H1 (cell line): ENCODE results near the gene ARHGAP24. TPM values are rescaled to one million over a fixed set of nuclear protein-coding genes. Genes with fewer than 3 reads are reported as not detected.

Experiments
- CTCF ChIA-PET: fragments of 300-600 bp; sonication (Branson Sonifier 250); formaldehyde crosslinking; loops from one replicate; lab custom pipeline; 2021; ENCODE audit not compliant: partially characterized antibody; lab: Charles Lee
- POLR2A ChIA-PET: fragments of 300-600 bp; sonication (Branson Sonifier 250); formaldehyde crosslinking; loops from one replicate; lab custom pipeline; 2021; ENCODE audit warnings: inconsistent platforms; ENCODE audit not compliant: partially characterized antibody; lab: Charles Lee
- DNase-seq, 2 experiments: peaks; one replicate each; pipeline versions ENCODE4 v3.0.0 to v3.0.0-alpha.2; 2010 to 2022; ENCODE audit warnings: low spot score in 2 of 2, low read depth in 1 of 2, mixed read lengths in 1 of 2
- FAIRE-seq: peaks from 2 replicates; lab custom pipeline; 2011; peaks lifted over from hg19 to GRCh38; lab: Jason Lieb, UNC
- H2AFZ ChIP-seq: 2 replicates; pipeline ENCODE4 v1.8.1; 2012; ENCODE audit warnings: low read length, inconsistent platforms
- H2AK5ac ChIP-seq: 2 replicates; pipeline ENCODE4 v1.6.1; 2013; ENCODE audit warnings: low read depth, low read length
- H2BK120ac ChIP-seq: replicated peaks from 2 replicates; pipeline ENCODE3; 2013; ENCODE audit warnings: low read depth, low read length, inconsistent platforms
- H2BK12ac ChIP-seq: 2 replicates; pipeline ENCODE4 v1.6.1; 2013; ENCODE audit warnings: low read depth, low read length
- H2BK15ac ChIP-seq: 2 replicates; pipeline ENCODE4 v1.6.1; 2013; ENCODE audit warnings: low read length
- H2BK20ac ChIP-seq: 2 replicates; pipeline ENCODE4 v1.6.1; 2013; ENCODE audit warnings: low read length
- H2BK5ac ChIP-seq: 2 replicates; pipeline ENCODE4 v1.6.1; 2013; ENCODE audit warnings: low read depth, low read length
- H3K14ac ChIP-seq: 2 replicates; pipeline ENCODE4 v1.6.1; 2013; ENCODE audit warnings: inconsistent platforms; ENCODE audit not compliant: insufficient read length
- H3K18ac ChIP-seq: 2 replicates; pipeline ENCODE4 v1.6.1; 2013; ENCODE audit warnings: low read length; ENCODE audit errors: extremely low read depth
- H3K23ac ChIP-seq: 2 replicates; pipeline ENCODE4 v1.6.1; 2013; ENCODE audit warnings: inconsistent platforms; ENCODE audit not compliant: insufficient read length
- H3K23me2 ChIP-seq: 2 replicates; pipeline ENCODE4 v1.6.1; 2013; ENCODE audit warnings: low read depth, low read length
- H3K27ac ChIP-seq: 2 replicates; pipeline ENCODE4 v1.6.1; 2011; ENCODE audit warnings: low read depth, low read length, inconsistent platforms
- H3K27me3 ChIP-seq, 4 experiments: replicated peaks in 1 of 4; 1 replicate in 1 of 4; 2 replicates in 3 of 4; pipeline versions ENCODE4 v1.6.1 to v1.8.1; 2011 to 2013; ENCODE audit warnings: low read length in 3 of 4, mild to moderate bottlenecking in 3 of 4, inconsistent platforms in 2 of 4, mixed read lengths in 2 of 4, moderate library complexity in 1 of 4; ENCODE audit not compliant: control insufficient read depth in 3 of 4, insufficient read depth in 3 of 4; ENCODE audit errors: extremely low read depth in 1 of 4
- H3K36me3 ChIP-seq, 4 experiments: 2 replicates each; pipeline versions ENCODE4 v1.6.1 to v1.8.1; 2011 to 2013; ENCODE audit warnings: mild to moderate bottlenecking in 4 of 4, low read length in 3 of 4, moderate library complexity in 2 of 4, control low read depth in 1 of 4, inconsistent platforms in 1 of 4; ENCODE audit not compliant: insufficient read depth in 4 of 4, control insufficient read depth in 2 of 4
- H3K4ac ChIP-seq: replicated peaks from 2 replicates; pipeline ENCODE3; 2013; ENCODE audit warnings: low read length, low read depth, mixed read lengths, inconsistent platforms; ENCODE audit not compliant: insufficient read length
- H3K4me1 ChIP-seq, 4 experiments: replicated peaks in 1 of 4; 1 replicate in 1 of 4; 2 replicates in 3 of 4; pipeline versions ENCODE4 v1.6.1 to v1.8.1; 2011 to 2013; ENCODE audit warnings: low read length in 3 of 4, inconsistent platforms in 2 of 4, mixed read lengths in 1 of 4; ENCODE audit not compliant: insufficient read depth in 4 of 4, control insufficient read depth in 3 of 4
- H3K4me2 ChIP-seq, 2 experiments: 2 replicates each; pipeline versions ENCODE4 v1.6.1 to v1.8.1; 2011 to 2013; ENCODE audit warnings: low read depth in 2 of 2, low read length in 2 of 2, control low read depth in 1 of 2, inconsistent platforms in 1 of 2, mild to moderate bottlenecking in 1 of 2; ENCODE audit not compliant: insufficient read depth in 1 of 2
- H3K4me3 ChIP-seq, 4 experiments: fragments of 200-600, 300-600 bp in 1 of 4; sonication (generic), shearing (Covaris generic), sonication (Bioruptor Twin) in 1 of 4; 2 replicates each; pipeline versions ENCODE4 v1.5.1 to v1.8.1; 2011 to 2016; ENCODE audit warnings: low read length in 4 of 4, low read depth in 3 of 4, control low read depth in 2 of 4, inconsistent platforms in 2 of 4, mild to moderate bottlenecking in 2 of 4, mixed read lengths in 1 of 4, moderate library complexity in 1 of 4; ENCODE audit not compliant: insufficient read depth in 2 of 4; ENCODE audit errors: extremely low read depth in 1 of 4
- H3K56ac ChIP-seq: replicated peaks from 2 replicates; pipeline ENCODE3; 2013; ENCODE audit warnings: low read depth, mild to moderate bottlenecking, mixed read lengths, low read length, inconsistent platforms; ENCODE audit not compliant: insufficient read length
- H3K79me1 ChIP-seq: 2 replicates; pipeline ENCODE4 v1.6.1; 2013; ENCODE audit warnings: low read depth, low read length, control low read depth
- H3K79me2 ChIP-seq, 2 experiments: 2 replicates each; pipeline versions ENCODE4 v1.6.1 to v1.8.1; 2012 to 2013; ENCODE audit warnings: low read length in 2 of 2, mild to moderate bottlenecking in 2 of 2, inconsistent platforms in 1 of 2; ENCODE audit not compliant: insufficient read depth in 2 of 2, control insufficient read depth in 1 of 2
- H3K9ac ChIP-seq, 4 experiments: replicated peaks in 1 of 4; 1 replicate in 1 of 4; 2 replicates in 3 of 4; pipeline versions ENCODE4 v1.6.1 to v1.8.1; 2011 to 2013; ENCODE audit warnings: low read depth in 3 of 4, low read length in 3 of 4, control low read depth in 2 of 4, mild to moderate bottlenecking in 2 of 4, moderate library complexity in 2 of 4, inconsistent platforms in 1 of 4; ENCODE audit errors: extremely low read depth in 1 of 4
- H3K9me3 ChIP-seq, 2 experiments: 2 replicates each; pipeline versions ENCODE4 v1.6.1 to v1.8.1; 2012 to 2013; ENCODE audit warnings: mild to moderate bottlenecking in 2 of 2, moderate library complexity in 2 of 2, control low read depth in 1 of 2, inconsistent platforms in 1 of 2, low read depth in 1 of 2, low read length in 1 of 2, mixed read lengths in 1 of 2; ENCODE audit not compliant: insufficient read depth in 2 of 2
- H4K20me1 ChIP-seq, 2 experiments: replicated peaks in 1 of 2; 2 replicates each; pipeline versions ENCODE3 to v1.8.1; 2011 to 2013; ENCODE audit warnings: inconsistent platforms in 2 of 2, low read length in 2 of 2, mild to moderate bottlenecking in 1 of 2; ENCODE audit not compliant: insufficient read depth in 2 of 2, control insufficient read depth in 1 of 2
- H4K5ac ChIP-seq: 2 replicates; pipeline ENCODE4 v1.6.1; 2013; ENCODE audit warnings: low read length, low read depth, mixed read lengths, inconsistent platforms; ENCODE audit not compliant: insufficient read length
- H4K8ac ChIP-seq: 2 replicates; pipeline ENCODE4 v1.8.0; 2013; ENCODE audit warnings: mild to moderate bottlenecking, moderate library complexity, low read length, inconsistent platforms; ENCODE audit not compliant: insufficient read depth; ENCODE audit errors: extremely low read depth
- H4K91ac ChIP-seq: replicated peaks from 2 replicates; pipeline ENCODE3; 2013; ENCODE audit warnings: low read length, mixed read lengths, inconsistent platforms; ENCODE audit not compliant: insufficient read length
- CBX8 ChIP-seq: fragments of 300-800, 300-1000 bp; sonication (generic); IDR thresholded peaks from 2 replicates; pipeline ENCODE4 v1.7.1; 2016; ENCODE audit warnings: low read depth, low read length, borderline replicate concordance
- CREB1 ChIP-seq: IDR thresholded peaks from 2 replicates; pipeline ENCODE4 v1.6.1; 2012; ENCODE audit warnings: inconsistent platforms
- EGR1 ChIP-seq: IDR thresholded peaks from 2 replicates; pipeline ENCODE4 v1.6.1; 2011; ENCODE audit warnings: low read depth, low read length, borderline replicate concordance
- FOSL1 ChIP-seq: IDR thresholded peaks from 2 replicates; pipeline ENCODE4 v1.6.1; 2011; ENCODE audit warnings: mild to moderate bottlenecking, low read depth, low read length, moderate library complexity; ENCODE audit not compliant: insufficient read depth
- GABPA ChIP-seq: IDR thresholded peaks from 2 replicates; pipeline ENCODE4 v1.6.1; 2011; ENCODE audit warnings: mild to moderate bottlenecking, low read length, moderate library complexity, borderline replicate concordance; ENCODE audit not compliant: insufficient read depth
- KDM4A ChIP-seq: IDR thresholded peaks from one replicate; pipeline ENCODE4 v1.7.1; 2012; ENCODE audit warnings: low read depth, mild to moderate bottlenecking, moderate library complexity, low read length, inconsistent platforms; ENCODE audit not compliant: severe bottlenecking
- MAFK ChIP-seq: IDR thresholded peaks from 2 replicates; pipeline ENCODE4 v1.6.1; 2012; ENCODE audit warnings: low read depth, mild to moderate bottlenecking, improper control_type of control experiment, low read length
- NRF1 ChIP-seq: IDR thresholded peaks from 2 replicates; pipeline ENCODE4 v1.6.1; 2011; ENCODE audit warnings: mild to moderate bottlenecking, low read depth, low read length, improper control_type of control experiment
- POU5F1 ChIP-seq: IDR thresholded peaks from 2 replicates; pipeline ENCODE4 v1.6.1; 2011; ENCODE audit warnings: low read depth, mild to moderate bottlenecking, low read length, moderate library complexity
- RBBP5 ChIP-seq: IDR thresholded peaks from 2 replicates; pipeline ENCODE4 v1.7.1; 2012; ENCODE audit warnings: low read depth, mild to moderate bottlenecking, inconsistent platforms, low read length, moderate library complexity, borderline replicate concordance
- RXRA ChIP-seq: IDR thresholded peaks from 2 replicates; pipeline ENCODE4 v1.6.1; 2011; ENCODE audit warnings: low read depth, mild to moderate bottlenecking, low read length, moderate library complexity; ENCODE audit not compliant: insufficient read depth
- SIX5 ChIP-seq: IDR thresholded peaks from 2 replicates; pipeline ENCODE4 v1.6.1; 2011; ENCODE audit warnings: mild to moderate bottlenecking, low read depth, low read length
- TCF12 ChIP-seq: IDR thresholded peaks from 2 replicates; pipeline ENCODE4 v1.6.1; 2011; ENCODE audit warnings: low read depth, mild to moderate bottlenecking, low read length
- WGBS, 2 experiments: shearing (Covaris generic) in 1 of 2; methylation state at CpG; one replicate each; pipeline versions ENCODE4 v1.1.6 to v1.1.7; 2013 to 2015; ENCODE audit warnings: low lambda C conversion rate in 2 of 2, mixed read lengths in 2 of 2, inconsistent platforms in 1 of 2, low coverage in 1 of 2, missing lambda C conversion rate in 1 of 2; ENCODE audit not compliant: insufficient replicate concordance in 2 of 2, insufficient coverage in 1 of 2, insufficient read length in 1 of 2; ENCODE audit errors: extremely low coverage in 1 of 2, missing lambda C conversion rate in 1 of 2; 5-methylcytosine and 5-hydroxymethylcytosine counted together
- polyA plus RNA-seq, 7 experiments: library from polyadenylated mRNA; depleted of rRNA in 3 of 7; stranded (reverse) in 5 of 7; unstranded in 2 of 7; fragments of >200 nt in 5 of 7; fragments of 200-250 nt in 2 of 7; gene quantifications; 1 replicate in 5 of 7; 2 replicates in 1 of 7; 4 replicates in 1 of 7; pipeline versions ENCODE4 v1.2.1 to v1.2.3, GENCODE V29; 2011 to 2013; ENCODE audit warnings: missing spikeins in 2 of 7, mixed read lengths in 2 of 7
- total RNA-seq: library from RNA; stranded (reverse); fragmentation: NEBNext Ultra II Directional; extraction: Animal tissue kit (Norgen Biotek cat#: 25700); gene quantifications from 2 replicates; pipeline ENCODE4 v1.2.1, GENCODE V29; 2021
- TF ChIP-seq, protein P1 (sequence below): IDR thresholded peaks from 2 replicates; pipeline ENCODE4 v1.6.1; 2011; ENCODE audit warnings: low read length, improper control_type of control experiment

ARHGAP24 gene
- total and polyA plus RNA-seq, 2 of the 8 experiments (the other 6 are each of a cell fraction or from before 2014, with no cell fraction given): 0.08 to 0.50 TPM

DNA sequence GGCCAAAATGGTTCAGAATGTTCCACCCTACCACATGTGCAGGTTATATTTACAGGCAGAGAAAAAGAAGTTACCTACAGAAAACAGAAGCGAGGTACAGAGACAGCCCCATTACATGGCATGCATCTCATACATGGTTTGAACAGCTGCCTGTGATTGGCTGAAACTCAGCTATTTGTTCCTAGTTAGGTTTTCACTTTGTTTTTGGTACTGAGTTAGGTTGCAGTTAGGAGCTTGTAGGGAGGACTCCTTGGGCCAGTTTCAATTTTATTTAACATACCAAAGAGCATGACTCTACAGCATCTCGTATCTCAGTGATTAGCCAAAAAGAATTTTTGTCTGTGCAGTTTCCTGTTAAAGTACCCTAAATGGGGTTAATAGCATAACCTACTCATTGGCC, 492.9 kb downstream of the ARHGAP24 start:
- no peak overlapping the region for H3K4me3 ChIP-seq
- no peak overlapping the region for H2BK20ac ChIP-seq
- no peak for TF ChIP-seq CBX8
- no peak for TF ChIP-seq TCF12
- TF ChIP-seq KDM4A: no peak
- TF ChIP-seq GABPA: no peak
- no peak for TF ChIP-seq SIX5
- no peak for TF ChIP-seq RBBP5
- no peak for TF ChIP-seq CREB1
- no peak for TF ChIP-seq EGR1
- no peak for TF ChIP-seq NRF1
- TF ChIP-seq FOSL1: no peak
- no peak for TF ChIP-seq RXRA
- TF ChIP-seq MAFK: no peak
- TF ChIP-seq, protein P1, sequence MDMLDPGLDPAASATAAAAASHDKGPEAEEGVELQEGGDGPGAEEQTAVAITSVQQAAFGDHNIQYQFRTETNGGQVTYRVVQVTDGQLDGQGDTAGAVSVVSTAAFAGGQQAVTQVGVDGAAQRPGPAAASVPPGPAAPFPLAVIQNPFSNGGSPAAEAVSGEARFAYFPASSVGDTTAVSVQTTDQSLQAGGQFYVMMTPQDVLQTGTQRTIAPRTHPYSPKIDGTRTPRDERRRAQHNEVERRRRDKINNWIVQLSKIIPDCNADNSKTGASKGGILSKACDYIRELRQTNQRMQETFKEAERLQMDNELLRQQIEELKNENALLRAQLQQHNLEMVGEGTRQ: no peak
- TF ChIP-seq POU5F1: no peak

More for the DNA sequence above, 492.9 kb downstream of the ARHGAP24 start:
- H3K14ac ChIP-seq: no peak overlapping the region
- H4K5ac ChIP-seq: no peak overlapping the region
- no peak overlapping the region for H3K27ac ChIP-seq
- no peaks in the 10 kb centered on the region for H3K9me3 ChIP-seq
- POLR2A ChIA-PET: interaction anchor here (1.5 kb wide), 1 partner anchor 140 kb away, joined by 4 read pairs; no protein-coding TSS in a partner anchor
- H3K9ac ChIP-seq: no peak overlapping the region
- H2AK5ac ChIP-seq: no peak overlapping the region
- H3K23ac ChIP-seq: no peak overlapping the region
- H2BK12ac ChIP-seq: no peak overlapping the region
- no peaks in the 10 kb centered on the region for H3K27me3 ChIP-seq
- H2AFZ ChIP-seq: peak overlapping the region; percentile 72
- no peak overlapping the region for H2BK120ac ChIP-seq
- FAIRE-seq: no peak
- no peaks in the 10 kb centered on the region for H3K36me3 ChIP-seq
- H3K4me1 ChIP-seq: no peaks in the 10 kb centered on the region
- H3K79me1 ChIP-seq: no peaks in the 10 kb centered on the region
- 79% methylated on average over 2 of the region's 2 CpGs; no CpG with 5 or more reads in 1 of the 2 experiments for WGBS, 2 experiments
- H3K23me2 ChIP-seq: no peaks in the 10 kb centered on the region
- H3K79me2 ChIP-seq: no peaks in the 10 kb centered on the region
- CTCF ChIA-PET: interaction anchor here (0.7 to 4.6 kb wide), 10 partner anchors 12 to 439 kb away, joined by 3 to 53 read pairs (median 4); no protein-coding TSS in a partner anchor
- H2BK5ac ChIP-seq: no peak overlapping the region
- H3K4ac ChIP-seq: no peak overlapping the region
- H3K4me2 ChIP-seq: no peak overlapping the region
- no peak overlapping the region for H3K56ac ChIP-seq
- H4K91ac ChIP-seq: no peak overlapping the region
- H3K18ac ChIP-seq: no peak overlapping the region
- no peak overlapping the region for H4K8ac ChIP-seq
- H4K20me1 ChIP-seq: no peaks in the 10 kb centered on the region
- no peak overlapping the region for H2BK15ac ChIP-seq
- no peak for DNase-seq
